IPS-20b (cell line): ENCODE data around the gene L1TD1.
"Not testable (repeated sequence)": the region's sequence is repeated elsewhere in the genome, so short reads cannot be mapped to it uniquely, and the experiment has no call there.

Experiments
- H3K27ac ChIP-seq: one replicate; pipeline ENCODE4 v1.5.1; 2013; ENCODE audit warnings: low read length
- H3K27me3 ChIP-seq: 2 replicates; pipeline ENCODE4 v1.6.1; 2013; ENCODE audit warnings: mild to moderate bottlenecking, low read length, inconsistent platforms; ENCODE audit not compliant: insufficient read depth
- H3K36me3 ChIP-seq: 2 replicates; pipeline ENCODE4 v1.6.1; 2013; ENCODE audit warnings: low read depth, mild to moderate bottlenecking, inconsistent platforms, low read length, moderate library complexity; ENCODE audit not compliant: insufficient read depth
- H3K4me1 ChIP-seq: 2 replicates; pipeline ENCODE4 v1.6.1; 2013; ENCODE audit warnings: mild to moderate bottlenecking, control low read depth, inconsistent platforms, low read length, moderate library complexity; ENCODE audit not compliant: insufficient read depth
- H3K4me3 ChIP-seq: 2 replicates; pipeline ENCODE4 v1.5.1; 2013; ENCODE audit warnings: mild to moderate bottlenecking, low read length, inconsistent platforms
- H3K9ac ChIP-seq: 2 replicates; pipeline ENCODE4 v1.6.1; 2013; ENCODE audit warnings: low read depth, mild to moderate bottlenecking, inconsistent platforms, low read length, moderate library complexity
- H3K9me3 ChIP-seq: 2 replicates; pipeline ENCODE4 v1.6.1; 2013; ENCODE audit warnings: mild to moderate bottlenecking, low read depth, low read length, inconsistent platforms; ENCODE audit not compliant: insufficient read depth

The L1TD1 gene

GRCh38 chr1:62239652-62240403 is 45.2 kb downstream of the L1TD1 start:
- not testable (repeated sequence) for H3K9ac ChIP-seq, H3K9me3 ChIP-seq, H3K36me3 ChIP-seq, H3K27ac ChIP-seq, H3K27me3 ChIP-seq, H3K4me3 ChIP-seq
- peaks cover 12% of the 10 kb centered on the region for H3K4me1 ChIP-seq

- Histone ChIP-seq H3K27me3 (no peaks in the 10 kb centered on the region), H3K4me3 (no peak overlapping the region), H3K9me3 (no peaks in the 10 kb centered on the region; the same call in 1 of the 2 replicates), H3K36me3 (no peaks in the 10 kb centered on the region), H3K27ac (no peak overlapping the region), H3K9ac (no peak overlapping the region), H3K4me1 (peaks cover 7% of the 10 kb centered on the region)
Observed at GRCh38 chr1:62240651-62241370, 46.2 kb downstream of the L1TD1 start.

- H3K9me3 ChIP-seq: no peaks in the 10 kb centered on the region; the same call in 1 of the 2 replicates
- no peak overlapping the region for H3K27ac ChIP-seq
- H3K27me3 ChIP-seq: no peaks in the 10 kb centered on the region
- peaks cover 3% of the 10 kb centered on the region; the same call in 1 of the 2 replicates for H3K4me1 ChIP-seq
- no peak overlapping the region for H3K9ac ChIP-seq
- no peaks in the 10 kb centered on the region for H3K36me3 ChIP-seq
- H3K4me3 ChIP-seq: no peak overlapping the region
Observed at GRCh38 chr1:62241371-62242131, 46.9 kb downstream of the L1TD1 start.

GRCh38 chr1:62244380-62244779 is 49.7 kb downstream of the L1TD1 start:
- H3K9ac ChIP-seq, H3K4me1 ChIP-seq, H3K27ac ChIP-seq, H3K4me3 ChIP-seq, H3K27me3 ChIP-seq, H3K9me3 ChIP-seq, H3K36me3 ChIP-seq: not testable (repeated sequence)

GRCh38 chr1:62245201-62245600 is 50.6 kb downstream of the L1TD1 start:
- no peak overlapping the region for H3K4me3 ChIP-seq
- H3K27ac ChIP-seq: no peak overlapping the region
- H3K4me1 ChIP-seq: no peaks in the 10 kb centered on the region
- H3K27me3 ChIP-seq: no peaks in the 10 kb centered on the region
- no peaks in the 10 kb centered on the region for H3K36me3 ChIP-seq
- no peaks in the 10 kb centered on the region; the same call in 1 of the 2 replicates for H3K9me3 ChIP-seq
- H3K9ac ChIP-seq: no peak overlapping the region

- Histone ChIP-seq H3K4me1 (no peaks in the 10 kb centered on the region), H3K4me3 (no peak overlapping the region), H3K9ac (no peak overlapping the region), H3K9me3 (no peaks in the 10 kb centered on the region; the same call in 1 of the 2 replicates), H3K27me3 (no peaks in the 10 kb centered on the region), H3K27ac (no peak overlapping the region), H3K36me3 (no peaks in the 10 kb centered on the region)
Observed at GRCh38 chr1:62247391-62248168, 52.9 kb downstream of the L1TD1 start.

- H3K4me3 ChIP-seq: no peak overlapping the region
- no peaks in the 10 kb centered on the region for H3K27me3 ChIP-seq
- no peak overlapping the region for H3K9ac ChIP-seq
- H3K4me1 ChIP-seq: no peaks in the 10 kb centered on the region
- H3K9me3 ChIP-seq: no peaks in the 10 kb centered on the region
- H3K36me3 ChIP-seq: no peaks in the 10 kb centered on the region
- H3K27ac ChIP-seq: no peak overlapping the region
Observed at GRCh38 chr1:62250126-62250726, 55.6 kb downstream of the L1TD1 start.

- peaks cover 5% of the 10 kb centered on the region; the same call in 1 of the 2 replicates for H3K4me1 ChIP-seq
- H3K27me3 ChIP-seq: peaks cover 6% of the 10 kb centered on the region; the same call in 1 of the 2 replicates
- H3K9me3 ChIP-seq: no peaks in the 10 kb centered on the region
- H3K27ac ChIP-seq: no peak overlapping the region
- H3K36me3 ChIP-seq: no peaks in the 10 kb centered on the region
- H3K4me3 ChIP-seq: no peak overlapping the region
- no peak overlapping the region for H3K9ac ChIP-seq
Observed at GRCh38 chr1:62259551-62259950, 64.9 kb downstream of the L1TD1 start.

- no peaks in the 10 kb centered on the region for H3K9me3 ChIP-seq
- no peak overlapping the region for H3K4me3 ChIP-seq
- H3K4me1 ChIP-seq: peaks cover 5% of the 10 kb centered on the region; the same call in 1 of the 2 replicates
- peaks cover 6% of the 10 kb centered on the region; the same call in 1 of the 2 replicates for H3K27me3 ChIP-seq
- no peak overlapping the region for H3K9ac ChIP-seq
- H3K27ac ChIP-seq: no peak overlapping the region
- no peaks in the 10 kb centered on the region for H3K36me3 ChIP-seq
Observed at GRCh38 chr1:62260688-62261087, 66.0 kb downstream of the L1TD1 start.
